ENCODE measurements around the gene PDLIM4. TPM values are rescaled to one million over a fixed set of nuclear protein-coding genes. Genes with fewer than 3 reads are reported as not detected.
A peak's percentile ranks its signal among the peaks of the same experiment; 100 is the strongest.

The PDLIM4 gene
- total RNA-seq, 2 donors from 2014 or later: 35.9 to 50.2 TPM

DNA sequence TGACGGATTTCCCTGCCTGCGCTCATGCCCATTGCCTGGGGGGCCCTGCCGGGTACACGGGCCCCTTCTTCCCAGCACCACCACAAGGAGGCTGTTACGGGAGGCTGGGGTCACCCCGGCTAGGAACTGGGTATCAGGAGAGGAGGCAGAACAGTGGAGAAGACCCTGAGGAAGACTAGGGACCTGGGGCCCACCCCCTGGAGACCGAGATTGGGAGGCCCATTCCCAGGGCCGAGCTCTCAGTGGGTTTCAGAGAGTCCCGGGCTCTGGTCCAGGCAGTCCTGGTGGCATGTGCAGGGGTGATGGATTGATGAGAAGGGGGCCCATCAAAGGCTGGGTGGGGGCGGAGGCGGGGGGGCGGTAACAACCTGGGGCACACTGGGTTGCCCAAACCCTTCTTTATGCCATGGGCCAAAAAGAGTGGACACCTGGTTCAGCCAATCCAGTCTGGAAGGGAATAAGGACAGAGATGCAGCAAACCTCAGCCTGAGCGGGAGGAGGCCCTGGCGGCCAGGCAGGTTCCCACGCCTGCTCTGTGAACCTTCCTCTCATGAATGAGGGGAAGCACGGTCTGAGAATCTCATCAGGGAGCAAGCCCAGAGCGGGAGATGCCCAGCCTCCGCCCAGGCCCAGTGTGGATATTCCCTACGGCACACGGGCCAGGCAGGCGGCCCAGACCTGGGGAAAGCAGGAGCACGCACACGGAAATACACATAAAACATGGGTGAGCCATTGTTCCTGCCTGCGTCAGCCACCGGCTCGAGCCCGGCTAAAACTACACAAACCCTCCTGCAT lies 29.1 kb upstream of the PDLIM4 start:
- no peaks in the 10 kb centered on the region for H3K27me3 ChIP-seq (replicated peaks; ENCODE audit: insufficient read depth)
- intact Hi-C loops (cut with DNase I): loop anchor here (5.0 kb wide), 2 partner anchors 36 to 64 kb away; partner anchors contain the start of gene SLC22A4
- no peaks in the 10 kb centered on the region for H3K9me3 ChIP-seq
- no peak for DNase-seq (ENCODE audit: low spot score)
- peak overlapping the region; percentile 84 to 88 for H3K27ac ChIP-seq
- no peaks in the 10 kb centered on the region for H3K36me3 ChIP-seq
- H3K4me3 ChIP-seq: peak overlapping the region; percentile 70 to 81
- WGBS: 75% methylated on average over 27 of the region's 27 CpGs
- TF ChIP-seq, protein P1, sequence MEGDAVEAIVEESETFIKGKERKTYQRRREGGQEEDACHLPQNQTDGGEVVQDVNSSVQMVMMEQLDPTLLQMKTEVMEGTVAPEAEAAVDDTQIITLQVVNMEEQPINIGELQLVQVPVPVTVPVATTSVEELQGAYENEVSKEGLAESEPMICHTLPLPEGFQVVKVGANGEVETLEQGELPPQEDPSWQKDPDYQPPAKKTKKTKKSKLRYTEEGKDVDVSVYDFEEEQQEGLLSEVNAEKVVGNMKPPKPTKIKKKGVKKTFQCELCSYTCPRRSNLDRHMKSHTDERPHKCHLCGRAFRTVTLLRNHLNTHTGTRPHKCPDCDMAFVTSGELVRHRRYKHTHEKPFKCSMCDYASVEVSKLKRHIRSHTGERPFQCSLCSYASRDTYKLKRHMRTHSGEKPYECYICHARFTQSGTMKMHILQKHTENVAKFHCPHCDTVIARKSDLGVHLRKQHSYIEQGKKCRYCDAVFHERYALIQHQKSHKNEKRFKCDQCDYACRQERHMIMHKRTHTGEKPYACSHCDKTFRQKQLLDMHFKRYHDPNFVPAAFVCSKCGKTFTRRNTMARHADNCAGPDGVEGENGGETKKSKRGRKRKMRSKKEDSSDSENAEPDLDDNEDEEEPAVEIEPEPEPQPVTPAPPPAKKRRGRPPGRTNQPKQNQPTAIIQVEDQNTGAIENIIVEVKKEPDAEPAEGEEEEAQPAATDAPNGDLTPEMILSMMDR (IDR thresholded peaks at IDR 0.05): no peak
- TF ChIP-seq POLR2AphosphoS5 (IDR thresholded peaks at IDR 0.05) (no peak), POLR2A (IDR thresholded peaks at IDR 0.05) (no peak)
- H3K4me1 ChIP-seq (replicated peaks): peaks cover 7% of the 10 kb centered on the region

DNA sequence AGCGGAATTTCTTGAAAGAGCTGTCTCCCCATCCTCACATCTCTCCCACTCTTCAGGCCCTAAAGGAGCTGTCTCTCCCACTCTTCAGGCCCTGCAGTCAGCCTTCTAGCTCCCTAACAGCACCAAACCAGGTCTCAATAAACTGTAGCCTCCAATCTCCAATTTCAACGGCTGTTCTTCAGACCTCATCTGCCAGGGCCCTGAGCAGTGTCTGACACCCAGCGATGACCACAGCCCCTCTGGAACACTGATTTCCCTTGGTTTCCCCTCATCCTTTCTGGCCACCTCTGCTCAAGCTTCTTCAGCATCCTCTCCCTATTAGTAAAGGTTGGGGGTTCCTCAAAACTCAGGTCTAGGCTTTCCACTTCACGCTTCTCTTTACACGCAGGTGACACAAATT lies 28.3 kb upstream of the PDLIM4 start:
- Histone ChIP-seq H3K9me3 (no peaks in the 10 kb centered on the region), H3K27me3 (replicated peaks; ENCODE audit: insufficient read depth) (no peaks in the 10 kb centered on the region), H3K27ac (no peak overlapping the region), H3K4me1 (replicated peaks) (peaks cover 7% of the 10 kb centered on the region), H3K36me3 (no peaks in the 10 kb centered on the region), H3K4me3 (no peak overlapping the region)
- intact Hi-C loops (cut with DNase I): loop anchor here (5.0 kb wide), 2 partner anchors 37 to 63 kb away; partner anchors contain the start of gene SLC22A4
- no peak for TF ChIP-seq POLR2A (IDR thresholded peaks at IDR 0.05)
- TF ChIP-seq, protein P1 (IDR thresholded peaks at IDR 0.05): no peak
- TF ChIP-seq POLR2AphosphoS5 (IDR thresholded peaks at IDR 0.05): no peak
- 95% methylated on average over 5 of the region's 5 CpGs for WGBS
- no peak for DNase-seq (ENCODE audit: low spot score)

DNA sequence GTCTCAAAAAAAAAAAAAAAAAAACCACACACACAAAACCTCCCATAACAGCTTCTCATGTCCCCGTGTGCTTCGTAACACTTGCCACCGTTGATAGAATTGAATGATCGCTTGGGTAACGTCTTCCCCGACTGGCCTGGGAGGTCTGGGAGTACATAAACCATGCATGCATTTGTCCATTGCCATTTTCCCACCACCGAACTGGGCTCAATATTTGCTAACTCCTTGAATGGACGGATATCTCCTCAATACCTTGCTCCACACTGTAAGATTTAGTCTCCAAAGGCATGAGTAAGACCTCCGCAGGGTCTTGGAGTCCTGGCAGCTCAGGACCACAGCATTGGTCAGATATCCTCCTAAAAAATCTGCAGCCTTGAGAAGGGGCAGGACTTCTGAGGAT lies 26.6 kb upstream of the PDLIM4 start:
- no peak overlapping the region for H3K4me3 ChIP-seq
- TF ChIP-seq POLR2A (IDR thresholded peaks at IDR 0.05) (no peak), POLR2AphosphoS5 (IDR thresholded peaks at IDR 0.05) (no peak)
- TF ChIP-seq, protein P1 (IDR thresholded peaks at IDR 0.05): no peak
- no peak for DNase-seq (ENCODE audit: low spot score)
- WGBS: 94% methylated on average over 9 of the region's 9 CpGs
- H3K4me1 ChIP-seq (replicated peaks): no peaks in the 10 kb centered on the region
- no peaks in the 10 kb centered on the region for H3K27me3 ChIP-seq (replicated peaks; ENCODE audit: insufficient read depth)
- intact Hi-C loops (cut with DNase I): no loop called here
- no peaks in the 10 kb centered on the region for H3K36me3 ChIP-seq
- no peaks in the 10 kb centered on the region for H3K9me3 ChIP-seq
- no peak overlapping the region for H3K27ac ChIP-seq

DNA sequence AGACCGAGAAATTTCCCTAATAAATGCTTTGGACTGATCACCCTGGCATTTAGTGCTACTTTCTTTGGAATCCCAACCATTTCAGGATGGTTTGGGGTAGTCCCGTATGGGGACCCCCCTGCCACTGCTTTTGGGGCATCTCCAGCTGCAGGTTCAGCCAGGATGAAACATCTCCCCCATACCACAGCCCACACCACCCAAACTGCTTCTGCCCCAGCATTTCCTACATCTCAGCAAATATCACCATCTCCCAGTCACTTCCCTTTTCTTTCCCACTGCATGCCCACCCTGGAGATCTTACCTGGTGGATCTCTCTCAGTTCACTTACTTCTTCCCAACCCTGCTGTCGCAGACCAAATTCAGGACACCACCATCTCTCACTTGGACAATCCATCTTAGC lies 25.0 kb upstream of the PDLIM4 start:
- TF ChIP-seq POLR2AphosphoS5 (IDR thresholded peaks at IDR 0.05): no peak
- TF ChIP-seq POLR2A (IDR thresholded peaks at IDR 0.05): no peak
- TF ChIP-seq, protein P1 (IDR thresholded peaks at IDR 0.05): no peak
- Histone ChIP-seq H3K27me3 (replicated peaks; ENCODE audit: insufficient read depth) (no peaks in the 10 kb centered on the region), H3K4me3 (no peak overlapping the region), H3K27ac (no peak overlapping the region), H3K4me1 (replicated peaks) (no peaks in the 10 kb centered on the region), H3K36me3 (no peaks in the 10 kb centered on the region), H3K9me3 (no peaks in the 10 kb centered on the region)
- DNase-seq (ENCODE audit: low spot score): no peak
- intact Hi-C loops (cut with DNase I): no loop called here
- 88% methylated on average over 3 of the region's 3 CpGs for WGBS

DNA sequence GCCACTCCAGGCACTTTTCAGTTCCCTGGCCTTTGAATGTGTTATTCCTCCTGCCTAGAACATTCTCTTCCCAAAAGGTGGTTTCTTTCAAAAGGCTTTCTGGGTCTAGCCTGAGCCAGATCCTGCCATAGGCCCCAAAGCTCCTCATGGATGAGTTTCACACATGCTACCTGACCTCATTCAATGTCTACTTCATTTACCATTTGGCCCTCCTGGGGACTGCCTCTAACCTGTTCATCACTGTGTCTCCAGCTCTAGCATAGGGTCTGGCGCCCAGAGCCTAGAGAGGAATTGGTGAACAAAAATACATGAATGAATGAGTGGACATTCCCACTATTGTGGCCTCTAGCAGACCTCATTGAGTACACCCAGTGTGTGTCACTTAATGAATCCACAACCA lies 24.4 kb upstream of the PDLIM4 start:
- no peak overlapping the region for H3K27ac ChIP-seq
- 100% methylated on average over 1 of the region's 1 CpG for WGBS
- no peaks in the 10 kb centered on the region for H3K9me3 ChIP-seq
- H3K27me3 ChIP-seq (replicated peaks; ENCODE audit: insufficient read depth): no peaks in the 10 kb centered on the region
- no peak for DNase-seq (ENCODE audit: low spot score)
- intact Hi-C loops (cut with DNase I): no loop called here
- no peak overlapping the region for H3K4me3 ChIP-seq
- H3K4me1 ChIP-seq (replicated peaks): no peaks in the 10 kb centered on the region
- no peaks in the 10 kb centered on the region for H3K36me3 ChIP-seq
- TF ChIP-seq, protein P1 (IDR thresholded peaks at IDR 0.05): no peak
- TF ChIP-seq POLR2AphosphoS5 (IDR thresholded peaks at IDR 0.05) (no peak), POLR2A (IDR thresholded peaks at IDR 0.05) (no peak)

Measured in prostate gland (tissue), 2 donors.